SH-SY5Y (cell line): ENCODE measurements around the gene HOXD8.

ENCODE experiments used
- GATA2 ChIP-seq: IDR thresholded peaks from 2 replicates; pipeline ENCODE4 v1.6.1; 2011; ENCODE audit warnings: mild to moderate bottlenecking, low read depth, low read length
- GATA3 ChIP-seq: IDR thresholded peaks from 2 replicates; pipeline ENCODE4 v1.6.1; 2011; ENCODE audit warnings: low read depth, mild to moderate bottlenecking, low read length, moderate library complexity

GRCh38 chr2:176117162-176117822 lies 12.2 kb upstream of the HOXD8 start:
- TF ChIP-seq GATA2 (no peak), GATA3 (no peak)
